ENCODE data around the gene ABHD15.
"Not testable (repeated sequence)": the region's sequence is repeated elsewhere in the genome, so short reads cannot be mapped to it uniquely, and the experiment has no call there.

Gene ABHD15

GRCh38 chr17:29565643-29566472 lies 979 bp downstream of the ABHD15 start:
- CTCF ChIA-PET = interaction anchor here (0.6 to 1.4 kb wide), 5 partner anchors 29 to 242 kb away, joined by 3 read pairs; no protein-coding TSS in a partner anchor
- no peak for TF ChIP-seq CTCF (conservative IDR thresholded peaks at IDR 0.05; ENCODE audit: low read depth)
- DNase-seq (ENCODE audit: low spot score) = no peak
- peak overlapping the region; percentile 98 for H3K27ac ChIP-seq
- POLR2A ChIA-PET (ENCODE audit: low non-redundant PET) = no interaction called here

- TF ChIP-seq CTCF (conservative IDR thresholded peaks at IDR 0.05; ENCODE audit: low read depth) = no peak
- CTCF ChIA-PET = interaction anchor here (0.6 kb wide), 1 partner anchor 60 kb away, joined by 5 read pairs; no protein-coding TSS in a partner anchor
- POLR2A ChIA-PET (ENCODE audit: low non-redundant PET) = no interaction called here
- no peak for DNase-seq (ENCODE audit: low spot score)
- no peak overlapping the region for H3K27ac ChIP-seq
Observed at GRCh38 chr17:29563816-29564215, 3.0 kb downstream of the ABHD15 start.

GRCh38 chr17:29562615-29563014 lies 4.2 kb downstream of the ABHD15 start:
- no peak for TF ChIP-seq CTCF (conservative IDR thresholded peaks at IDR 0.05; ENCODE audit: low read depth)
- no peak for DNase-seq (ENCODE audit: low spot score)
- no peak overlapping the region for H3K27ac ChIP-seq
- POLR2A ChIA-PET (ENCODE audit: low non-redundant PET) = no interaction called here
- CTCF ChIA-PET = interaction anchor here (0.7 kb wide), 1 partner anchor 10 kb away, joined by 3 read pairs; no protein-coding TSS in a partner anchor

GRCh38 chr17:29561554-29562517 lies 5.0 kb downstream of the ABHD15 start:
- H3K27ac ChIP-seq = no peak overlapping the region
- no peak for TF ChIP-seq CTCF (conservative IDR thresholded peaks at IDR 0.05; ENCODE audit: low read depth)
- CTCF ChIA-PET = interaction anchor here (0.5 to 0.7 kb wide), 3 partner anchors 8 to 83 kb away, joined by 3 to 4 read pairs (median 3); no protein-coding TSS in a partner anchor
- POLR2A ChIA-PET (ENCODE audit: low non-redundant PET) = no interaction called here
- no peak for DNase-seq (ENCODE audit: low spot score)

GRCh38 chr17:29560316-29560715 lies 6.5 kb downstream of the ABHD15 start:
- ChIA-PET POLR2A (ENCODE audit: low non-redundant PET) (no interaction called here), CTCF (interaction anchor here (0.6 kb wide), 1 partner anchor 190 kb away, joined by 3 read pairs; no protein-coding TSS in a partner anchor)
- no peak for TF ChIP-seq CTCF (conservative IDR thresholded peaks at IDR 0.05; ENCODE audit: low read depth)
- DNase-seq (ENCODE audit: low spot score) = no peak
- no peak overlapping the region for H3K27ac ChIP-seq

GRCh38 chr17:29559640-29560039 lies 7.2 kb downstream of the ABHD15 start:
- POLR2A ChIA-PET (ENCODE audit: low non-redundant PET) = no interaction called here
- no peak for DNase-seq (ENCODE audit: low spot score)
- H3K27ac ChIP-seq = no peak overlapping the region
- TF ChIP-seq CTCF (conservative IDR thresholded peaks at IDR 0.05; ENCODE audit: low read depth) = no peak
- CTCF ChIA-PET = no interaction called here

GRCh38 chr17:29558139-29558538 lies 8.7 kb downstream of the ABHD15 start:
- DNase-seq (ENCODE audit: low spot score); H3K27ac ChIP-seq; POLR2A ChIA-PET (ENCODE audit: low non-redundant PET): not testable (repeated sequence)
- CTCF ChIA-PET = interaction anchor here (1.6 kb wide), 1 partner anchor 188 kb away, joined by 3 read pairs; no protein-coding TSS in a partner anchor
